Left lung (tissue), 10 donors: ENCODE data around the gene NEDD4. TPM values are rescaled to one million over a fixed set of nuclear protein-coding genes. Genes with fewer than 3 reads are reported as not detected.
A peak's percentile ranks its signal among the peaks of the same experiment; 100 is the strongest.

Experiments used
- ATAC-seq: fragments of 200-7000 bp; cut with Tn5 transposase; one replicate; pipeline ENCODE4 v1.9.1; 2020; ENCODE audit warnings: moderate library complexity
- DNase-seq, 4 donors: peaks; one replicate each; pipeline ENCODE4 v3.0.0-alpha.2; 2013 to 2020
- H3K27ac ChIP-seq, 2 donors: fragments of 200-600 bp; sonication (generic) in 1 of 2; one replicate each; pipeline versions ENCODE4 v1.5.0 to v1.8.0; 2020 to 2021
- H3K27me3 ChIP-seq, 2 donors: fragments of 200-600 bp; sonication (generic) in 1 of 2; one replicate each; pipeline versions ENCODE4 v1.5.0 to v1.8.0; 2020 to 2021
- H3K36me3 ChIP-seq, 2 donors: fragments of 200-600 bp; sonication (generic) in 1 of 2; one replicate each; pipeline versions ENCODE4 v1.5.0 to v1.8.0; 2020 to 2021
- H3K4me1 ChIP-seq, 2 donors: fragments of 200-600 bp; one replicate each; pipeline ENCODE4 v1.8.0; 2021
- H3K4me3 ChIP-seq, 2 donors: fragments of 200-600 bp; sonication (generic) in 1 of 2; one replicate each; pipeline versions ENCODE4 v1.5.0 to v1.8.0; 2020 to 2021; ENCODE audit warnings: mild to moderate bottlenecking in 1 of 2
- H3K9me3 ChIP-seq, 2 donors: fragments of 200-600 bp; sonication (generic) in 1 of 2; one replicate each; pipeline versions ENCODE4 v1.5.0 to v1.8.0; 2020 to 2021
- CTCF ChIP-seq, 2 donors: fragments of 200-600 bp; sonication (generic) in 1 of 2; IDR thresholded peaks; one replicate each; pipeline versions ENCODE4 v1.5.0 to v1.8.0; 2021; ENCODE audit warnings: antibody characterized with exemption in 2 of 2
- intact Hi-C, 2 donors: fragments of 100-400 bp; cut with DNase I; formaldehyde crosslinking; loops; one replicate each; pipeline versions ENCODE4 v1.11.2 to v1.14.2; 2022
- polyA plus RNA-seq, 6 donors: library from polyadenylated mRNA; unstranded; fragments of 120-200 nt; gene quantifications; one replicate each; pipeline ENCODE4 v1.2.1, GENCODE V29; 2013; ENCODE audit not compliant: insufficient read length in 6 of 6
- total RNA-seq, 2 donors: library from RNA; stranded (reverse); fragmentation: NEBNext Ultra II Directional; extraction: Animal tissue kit (Norgen Biotek cat#: 25700); gene quantifications; one replicate each; pipeline ENCODE4 v1.2.1, GENCODE V29; 2021
- donor health status: DM: no; HTN: yes; CAD: no.
- donor health status: DM: no; HTN: no; CAD: no.

The NEDD4 gene
- total and polyA plus RNA-seq, 8 donors: 15.0 to 19.5 (median 17.0) TPM

- no peak overlapping the region for H3K4me3 ChIP-seq
- no peaks in the 10 kb centered on the region for H3K36me3 ChIP-seq
- H3K27ac ChIP-seq: no peak overlapping the region
- DNase-seq (no peak), ATAC-seq (no peak)
- TF ChIP-seq CTCF (IDR thresholded peaks at IDR 0.05): no peak
- no peaks in the 10 kb centered on the region for H3K9me3 ChIP-seq
- no peaks in the 10 kb centered on the region for H3K27me3 ChIP-seq
- intact Hi-C loops: no loop called here
- H3K4me1 ChIP-seq: peaks cover 5 to 14% of the 10 kb centered on the region in 2 donors
Measured at GRCh38 chr15:55921744-55922143, 71.7 kb downstream of the NEDD4 start.

DNA sequence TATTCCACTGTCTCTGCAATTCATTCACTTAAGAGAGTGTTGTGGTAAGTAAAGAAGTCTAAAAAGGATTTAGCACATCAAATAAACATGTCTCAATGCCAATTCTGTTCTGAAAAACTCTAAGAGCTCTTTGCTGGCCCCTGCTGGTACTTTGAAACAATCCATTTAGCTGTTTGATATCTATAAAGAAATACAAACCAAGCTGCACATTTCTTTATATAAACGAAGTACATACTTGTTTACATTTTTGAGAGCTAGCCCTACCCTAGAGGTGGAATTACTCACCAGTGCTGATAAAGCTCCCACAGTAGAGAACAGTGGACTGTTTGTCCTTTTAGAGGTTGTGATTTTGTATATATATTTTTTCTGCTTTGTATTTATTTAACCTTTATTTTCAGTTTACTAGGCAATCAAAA, 75.5 kb downstream of the NEDD4 start:
- no peak overlapping the region for H3K27ac ChIP-seq
- H3K36me3 ChIP-seq: no peaks in the 10 kb centered on the region
- H3K27me3 ChIP-seq: no peaks in the 10 kb centered on the region
- no peak overlapping the region for H3K4me3 ChIP-seq
- peak; percentile 86 for ATAC-seq
- H3K9me3 ChIP-seq: no peaks in the 10 kb centered on the region
- peak in 1 of 4 donors; percentile 33 for DNase-seq
- H3K4me1 ChIP-seq: peaks cover 5 to 14% of the 10 kb centered on the region in 2 donors
- peak; percentile 47 to 55 for TF ChIP-seq CTCF (IDR thresholded peaks at IDR 0.05)
- intact Hi-C loops: no loop called here

GRCh38 chr15:55916666-55917409, 76.6 kb downstream of the NEDD4 start:
- ATAC-seq (peak; percentile 61), DNase-seq (no peak)
- Histone ChIP-seq H3K9me3 (no peaks in the 10 kb centered on the region), H3K27me3 (no peaks in the 10 kb centered on the region), H3K4me3 (no peak overlapping the region), H3K27ac (no peak overlapping the region), H3K36me3 (no peaks in the 10 kb centered on the region), H3K4me1 (peaks cover 5 to 14% of the 10 kb centered on the region in 2 donors)
- intact Hi-C loops: no loop called here
- no peak for TF ChIP-seq CTCF (IDR thresholded peaks at IDR 0.05)

- H3K27me3 ChIP-seq: no peaks in the 10 kb centered on the region
- no peak for TF ChIP-seq CTCF (IDR thresholded peaks at IDR 0.05)
- ATAC-seq: no peak
- H3K9me3 ChIP-seq: no peaks in the 10 kb centered on the region
- no peak for DNase-seq
- intact Hi-C loops: no loop called here
- H3K4me3 ChIP-seq: no peak overlapping the region
- H3K27ac ChIP-seq: no peak overlapping the region
- H3K36me3 ChIP-seq: no peaks in the 10 kb centered on the region
- peaks cover 5 to 14% of the 10 kb centered on the region in 2 donors for H3K4me1 ChIP-seq
Measured at GRCh38 chr15:55915876-55916567, 77.4 kb downstream of the NEDD4 start.

DNA sequence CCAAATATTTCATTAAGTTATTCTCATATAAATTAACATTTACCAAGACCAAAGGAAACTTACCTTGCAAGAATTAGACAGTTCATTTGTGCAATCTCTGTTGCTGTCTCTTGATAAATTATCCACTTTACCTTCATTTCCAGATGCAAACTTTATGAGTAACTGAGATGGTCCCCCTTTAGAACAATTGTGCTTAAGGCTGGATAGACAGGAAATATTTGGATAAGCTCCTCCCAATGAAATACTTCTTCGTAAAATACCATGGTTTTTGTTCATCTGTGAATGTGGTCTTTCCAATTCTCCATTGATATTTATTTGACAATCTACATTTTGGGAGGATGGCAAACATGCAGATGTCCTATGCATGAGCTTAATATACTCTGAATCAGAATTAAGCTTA, 78.2 kb downstream of the NEDD4 start:
- H3K27ac ChIP-seq: no peak overlapping the region
- no peaks in the 10 kb centered on the region for H3K36me3 ChIP-seq
- H3K27me3 ChIP-seq: no peaks in the 10 kb centered on the region
- H3K4me1 ChIP-seq: peaks cover 5 to 14% of the 10 kb centered on the region in 2 donors
- intact Hi-C loops: no loop called here
- ATAC-seq (no peak), DNase-seq (no peak)
- H3K9me3 ChIP-seq: no peaks in the 10 kb centered on the region
- H3K4me3 ChIP-seq: no peak overlapping the region
- no peak for TF ChIP-seq CTCF (IDR thresholded peaks at IDR 0.05)
